K562 (cell line): Measurements from ENCODE around the gene PAXIP1. TPM values are rescaled to one million over a fixed set of nuclear protein-coding genes. Genes with fewer than 3 reads are reported as not detected.

Source experiments
- PYGO2 ChIP-seq: fragments of 450-650 bp; IDR thresholded peaks from 2 replicates; pipeline ENCODE4 v1.6.1; 2016; ENCODE audit warnings: mild to moderate bottlenecking, missing genetic modification characterization, moderate library complexity, missing compliant biosample characterization
- RBFOX2 ChIP-seq: fragments of 200-400 bp; formaldehyde crosslinking; IDR thresholded peaks from 2 replicates; pipeline ENCODE4 v1.6.1; 2017; ENCODE audit warnings: low read depth, mild to moderate bottlenecking, low read length, moderate library complexity
- SMAD1 ChIP-seq: fragments of 150-350 bp; IDR thresholded peaks from 2 replicates; pipeline ENCODE4 v1.6.1; 2014; ENCODE audit warnings: low read length, low read depth; ENCODE audit not compliant: partially characterized antibody
- SMARCB1 ChIP-seq: IDR thresholded peaks from 2 replicates; pipeline ENCODE4 v1.6.1; 2011; ENCODE audit warnings: improper control_type of control experiment, low read depth; ENCODE audit not compliant: insufficient read length
- ZFX ChIP-seq: sonication (generic); formaldehyde crosslinking; IDR thresholded peaks from 2 replicates; pipeline ENCODE4 v1.8.0; 2022; ENCODE audit warnings: mild to moderate bottlenecking, missing genetic modification reagents, moderate library complexity
- ZNF23 ChIP-seq: fragments of 250-450 bp; sonication (Bioruptor Pico); IDR thresholded peaks from 2 replicates; pipeline ENCODE4 v1.4.0; 2020; ENCODE audit warnings: mild to moderate bottlenecking
- ZNF79 ChIP-seq: fragments of 250-450 bp; sonication (Bioruptor Pico); IDR thresholded peaks from 2 replicates; pipeline ENCODE4 v1.4.0; 2020; ENCODE audit warnings: low read depth, mild to moderate bottlenecking, moderate library complexity
- polyA plus RNA-seq, 8 experiments: library from polyadenylated mRNA; depleted of rRNA in 4 of 8; stranded (reverse) in 5 of 8; unstranded in 3 of 8; fragments of >200 nt; fragmentation: Nextera tagmentation in 2 of 8; fragmentation: Illumina TruSeq in 1 of 8; extraction: Ambion mirVana in 2 of 8; extraction: Trizol in 1 of 8; gene quantifications; 2 replicates each; pipeline versions ENCODE4 v1.2.1 to v1.2.3, GENCODE V29; 2011 to 2014; ENCODE audit warnings: inconsistent platforms in 1 of 8, missing spikeins in 1 of 8
- total RNA-seq, 7 experiments: library from RNA; depleted of rRNA in 6 of 7; stranded (reverse); fragments of >200 nt in 6 of 7; fragmentation: Illumina TruSeq in 2 of 7; extraction: Trizol in 2 of 7; gene quantifications; 2 replicates each; pipeline versions ENCODE4 v1.2.1 to v1.2.3, GENCODE V29; 2011 to 2021; ENCODE audit warnings: low replicate concordance in 1 of 7
- TF ChIP-seq, protein P1 (sequence below), 2 experiments: fragments of 450-650 bp in 1 of 2; IDR thresholded peaks; 2 replicates each; pipeline ENCODE4 v1.6.1; 2011 to 2017; ENCODE audit warnings: low read depth in 2 of 2, antibody characterized with exemption in 1 of 2, borderline replicate concordance in 1 of 2, low read length in 1 of 2, mild to moderate bottlenecking in 1 of 2, mixed read lengths in 1 of 2; ENCODE audit not compliant: control insufficient read depth in 1 of 2
- TF ChIP-seq, protein P2 (sequence below): sonication (generic); formaldehyde crosslinking; IDR thresholded peaks from 2 replicates; pipeline ENCODE4 v1.8.1; 2023; ENCODE audit warnings: mild to moderate bottlenecking, missing genetic modification reagents
- TF ChIP-seq, protein P3 (sequence below): fragments of 250-450 bp; sonication (Bioruptor Pico); IDR thresholded peaks from 2 replicates; pipeline ENCODE4 v1.4.0; 2020; ENCODE audit warnings: mild to moderate bottlenecking
- TF ChIP-seq, protein P4 (sequence below), 2 experiments: fragments of 450-650 bp; formaldehyde crosslinking in 1 of 2; IDR thresholded peaks; 2 replicates each; pipeline versions ENCODE4 v1.4.0 to v1.6.1; 2014 to 2020; ENCODE audit warnings: mild to moderate bottlenecking in 2 of 2, borderline replicate concordance in 1 of 2, low read depth in 1 of 2

Gene PAXIP1
- total and polyA plus RNA-seq, 9 of the 15 experiments (the other 6 are each of a cell fraction or from before 2014, with no cell fraction given): 9.7 to 37.9 (median 28.4) TPM

DNA sequence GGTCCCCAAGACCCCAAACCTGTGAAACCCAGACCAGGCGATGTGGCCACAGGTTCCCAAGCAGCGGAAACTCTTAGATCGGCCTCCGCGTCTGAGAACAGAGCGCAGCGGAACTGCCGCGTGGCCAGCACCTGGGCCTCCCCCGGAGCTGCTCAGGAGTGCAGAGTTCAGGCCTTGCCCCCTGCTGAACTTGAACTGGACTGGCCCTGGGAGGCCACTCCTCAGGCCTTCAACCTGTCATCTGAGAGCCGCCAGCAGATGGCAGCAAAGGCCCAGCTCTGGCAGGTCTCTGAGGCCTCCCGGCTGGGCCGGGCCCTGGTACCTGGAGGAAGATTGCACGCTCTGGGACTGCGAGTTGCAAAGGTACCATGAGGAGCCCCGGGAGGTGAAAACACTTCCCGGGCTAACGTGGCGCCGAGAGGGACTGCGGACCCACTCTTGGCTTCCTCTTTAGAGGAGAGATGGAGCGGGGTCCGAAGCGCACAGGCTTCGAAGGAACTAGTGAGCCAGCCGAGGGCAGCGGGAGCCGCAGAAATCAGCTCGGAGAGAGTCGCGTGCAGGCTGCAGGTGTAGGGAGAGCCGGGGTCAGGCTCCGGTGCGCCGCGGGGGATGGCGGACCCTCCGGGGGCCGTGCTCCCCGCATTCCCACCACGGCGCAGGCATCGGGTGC is 89.2 kb downstream of the PAXIP1 start (continued):
- TF ChIP-seq SMARCB1 (no peak), ZNF79 (no peak), PYGO2 (tag) (no peak), RBFOX2 (no peak), SMAD1 (no peak), ZFX (peak; percentile 35; the same call in 1 of the 2 replicates), ZNF23 (CRISPR knock-in tag) (no peak)
- TF ChIP-seq, protein P1, sequence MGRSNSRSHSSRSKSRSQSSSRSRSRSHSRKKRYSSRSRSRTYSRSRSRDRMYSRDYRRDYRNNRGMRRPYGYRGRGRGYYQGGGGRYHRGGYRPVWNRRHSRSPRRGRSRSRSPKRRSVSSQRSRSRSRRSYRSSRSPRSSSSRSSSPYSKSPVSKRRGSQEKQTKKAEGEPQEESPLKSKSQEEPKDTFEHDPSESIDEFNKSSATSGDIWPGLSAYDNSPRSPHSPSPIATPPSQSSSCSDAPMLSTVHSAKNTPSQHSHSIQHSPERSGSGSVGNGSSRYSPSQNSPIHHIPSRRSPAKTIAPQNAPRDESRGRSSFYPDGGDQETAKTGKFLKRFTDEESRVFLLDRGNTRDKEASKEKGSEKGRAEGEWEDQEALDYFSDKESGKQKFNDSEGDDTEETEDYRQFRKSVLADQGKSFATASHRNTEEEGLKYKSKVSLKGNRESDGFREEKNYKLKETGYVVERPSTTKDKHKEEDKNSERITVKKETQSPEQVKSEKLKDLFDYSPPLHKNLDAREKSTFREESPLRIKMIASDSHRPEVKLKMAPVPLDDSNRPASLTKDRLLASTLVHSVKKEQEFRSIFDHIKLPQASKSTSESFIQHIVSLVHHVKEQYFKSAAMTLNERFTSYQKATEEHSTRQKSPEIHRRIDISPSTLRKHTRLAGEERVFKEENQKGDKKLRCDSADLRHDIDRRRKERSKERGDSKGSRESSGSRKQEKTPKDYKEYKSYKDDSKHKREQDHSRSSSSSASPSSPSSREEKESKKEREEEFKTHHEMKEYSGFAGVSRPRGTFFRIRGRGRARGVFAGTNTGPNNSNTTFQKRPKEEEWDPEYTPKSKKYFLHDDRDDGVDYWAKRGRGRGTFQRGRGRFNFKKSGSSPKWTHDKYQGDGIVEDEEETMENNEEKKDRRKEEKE (IDR thresholded peaks at IDR 0.05; ENCODE audit: borderline replicate concordance in 1 of 2, control insufficient read depth in 1 of 2, low read depth in 2 of 2, low read length in 1 of 2): no peak
- TF ChIP-seq, protein P2, sequence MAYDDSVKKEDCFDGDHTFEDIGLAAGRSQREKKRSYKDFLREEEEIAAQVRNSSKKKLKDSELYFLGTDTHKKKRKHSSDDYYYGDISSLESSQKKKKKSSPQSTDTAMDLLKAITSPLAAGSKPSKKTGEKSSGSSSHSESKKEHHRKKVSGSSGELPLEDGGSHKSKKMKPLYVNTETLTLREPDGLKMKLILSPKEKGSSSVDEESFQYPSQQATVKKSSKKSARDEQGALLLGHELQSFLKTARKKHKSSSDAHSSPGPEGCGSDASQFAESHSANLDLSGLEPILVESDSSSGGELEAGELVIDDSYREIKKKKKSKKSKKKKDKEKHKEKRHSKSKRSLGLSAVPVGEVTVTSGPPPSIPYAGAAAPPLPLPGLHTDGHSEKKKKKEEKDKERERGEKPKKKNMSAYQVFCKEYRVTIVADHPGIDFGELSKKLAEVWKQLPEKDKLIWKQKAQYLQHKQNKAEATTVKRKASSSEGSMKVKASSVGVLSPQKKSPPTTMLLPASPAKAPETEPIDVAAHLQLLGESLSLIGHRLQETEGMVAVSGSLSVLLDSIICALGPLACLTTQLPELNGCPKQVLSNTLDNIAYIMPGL (CRISPR knock-in tag): no peak
- TF ChIP-seq, protein P3, sequence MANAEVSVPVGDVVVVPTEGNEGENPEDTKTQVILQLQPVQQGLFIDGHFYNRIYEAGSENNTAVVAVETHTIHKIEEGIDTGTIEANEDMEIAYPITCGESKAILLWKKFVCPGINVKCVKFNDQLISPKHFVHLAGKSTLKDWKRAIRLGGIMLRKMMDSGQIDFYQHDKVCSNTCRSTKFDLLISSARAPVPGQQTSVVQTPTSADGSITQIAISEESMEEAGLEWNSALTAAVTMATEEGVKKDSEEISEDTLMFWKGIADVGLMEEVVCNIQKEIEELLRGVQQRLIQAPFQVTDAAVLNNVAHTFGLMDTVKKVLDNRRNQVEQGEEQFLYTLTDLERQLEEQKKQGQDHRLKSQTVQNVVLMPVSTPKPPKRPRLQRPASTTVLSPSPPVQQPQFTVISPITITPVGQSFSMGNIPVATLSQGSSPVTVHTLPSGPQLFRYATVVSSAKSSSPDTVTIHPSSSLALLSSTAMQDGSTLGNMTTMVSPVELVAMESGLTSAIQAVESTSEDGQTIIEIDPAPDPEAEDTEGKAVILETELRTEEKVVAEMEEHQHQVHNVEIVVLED: no peak
- TF ChIP-seq, protein P4, sequence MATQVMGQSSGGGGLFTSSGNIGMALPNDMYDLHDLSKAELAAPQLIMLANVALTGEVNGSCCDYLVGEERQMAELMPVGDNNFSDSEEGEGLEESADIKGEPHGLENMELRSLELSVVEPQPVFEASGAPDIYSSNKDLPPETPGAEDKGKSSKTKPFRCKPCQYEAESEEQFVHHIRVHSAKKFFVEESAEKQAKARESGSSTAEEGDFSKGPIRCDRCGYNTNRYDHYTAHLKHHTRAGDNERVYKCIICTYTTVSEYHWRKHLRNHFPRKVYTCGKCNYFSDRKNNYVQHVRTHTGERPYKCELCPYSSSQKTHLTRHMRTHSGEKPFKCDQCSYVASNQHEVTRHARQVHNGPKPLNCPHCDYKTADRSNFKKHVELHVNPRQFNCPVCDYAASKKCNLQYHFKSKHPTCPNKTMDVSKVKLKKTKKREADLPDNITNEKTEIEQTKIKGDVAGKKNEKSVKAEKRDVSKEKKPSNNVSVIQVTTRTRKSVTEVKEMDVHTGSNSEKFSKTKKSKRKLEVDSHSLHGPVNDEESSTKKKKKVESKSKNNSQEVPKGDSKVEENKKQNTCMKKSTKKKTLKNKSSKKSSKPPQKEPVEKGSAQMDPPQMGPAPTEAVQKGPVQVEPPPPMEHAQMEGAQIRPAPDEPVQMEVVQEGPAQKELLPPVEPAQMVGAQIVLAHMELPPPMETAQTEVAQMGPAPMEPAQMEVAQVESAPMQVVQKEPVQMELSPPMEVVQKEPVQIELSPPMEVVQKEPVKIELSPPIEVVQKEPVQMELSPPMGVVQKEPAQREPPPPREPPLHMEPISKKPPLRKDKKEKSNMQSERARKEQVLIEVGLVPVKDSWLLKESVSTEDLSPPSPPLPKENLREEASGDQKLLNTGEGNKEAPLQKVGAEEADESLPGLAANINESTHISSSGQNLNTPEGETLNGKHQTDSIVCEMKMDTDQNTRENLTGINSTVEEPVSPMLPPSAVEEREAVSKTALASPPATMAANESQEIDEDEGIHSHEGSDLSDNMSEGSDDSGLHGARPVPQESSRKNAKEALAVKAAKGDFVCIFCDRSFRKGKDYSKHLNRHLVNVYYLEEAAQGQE (IDR thresholded peaks at IDR 0.05; ENCODE audit: borderline replicate concordance): peak; percentile 71
- TF ChIP-seq, protein P4 (CRISPR knock-in tag; IDR thresholded peaks at IDR 0.05; ENCODE audit: low read depth): no peak
